ENCODE results near the gene ANO10.
"Not testable (repeated sequence)": the region's sequence is repeated elsewhere in the genome, so short reads cannot be mapped to it uniquely, and the experiment has no call there.

The ANO10 gene

DNA sequence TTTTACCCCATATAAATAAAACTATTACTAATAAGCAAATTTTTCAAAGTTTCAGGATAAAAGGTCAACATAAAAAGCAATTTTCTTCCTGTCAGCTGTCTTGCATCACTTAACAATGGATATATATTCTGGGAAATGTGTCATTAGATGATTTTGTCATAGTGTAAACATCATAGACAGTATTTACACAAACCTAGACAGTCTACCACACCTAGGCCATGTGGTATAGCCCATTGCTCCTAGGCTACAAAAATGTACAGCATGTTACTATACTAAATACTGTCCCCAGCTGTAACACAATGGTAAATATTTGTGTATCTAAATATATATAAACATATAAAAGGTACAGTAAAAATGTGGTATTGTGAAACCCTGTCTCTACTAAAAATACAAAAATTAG is 156.7 kb downstream of the ANO10 start:
- Histone ChIP-seq H3K4me1 (ENCODE audit: control insufficient read depth, insufficient read depth, low read length) (no peaks in the 10 kb centered on the region), H3K27ac (ENCODE audit: extremely low read depth, low read depth, low read length) (no peak overlapping the region), H3K4me3 (ENCODE audit: low read depth, low read length) (no peak overlapping the region), H3K9me3 (ENCODE audit: control insufficient read depth, insufficient read depth, low read depth, low read length) (no peaks in the 10 kb centered on the region), H3K36me3 (ENCODE audit: control insufficient read depth in 2 of 2, insufficient read depth in 1 of 2, low read length in 2 of 2) (no peaks in the 10 kb centered on the region)
- CTCF ChIA-PET, result no interaction called here
- TF ChIP-seq ZNF585B (tag by site-specific recombination; IDR thresholded peaks at IDR 0.05), result no peak
- TF ChIP-seq ZBTB20 (tag by site-specific recombination; IDR thresholded peaks at IDR 0.05), result no peak
- TF ChIP-seq ZNF843 (tag by site-specific recombination; IDR thresholded peaks at IDR 0.05), result no peak
- no peak for TF ChIP-seq ZNF791 (tag by site-specific recombination; IDR thresholded peaks at IDR 0.05)
- TF ChIP-seq, protein P1, sequence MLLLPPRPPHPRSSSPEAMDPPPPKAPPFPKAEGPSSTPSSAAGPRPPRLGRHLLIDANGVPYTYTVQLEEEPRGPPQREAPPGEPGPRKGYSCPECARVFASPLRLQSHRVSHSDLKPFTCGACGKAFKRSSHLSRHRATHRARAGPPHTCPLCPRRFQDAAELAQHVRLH (tag by site-specific recombination; IDR thresholded peaks at IDR 0.05), result no peak
- TF ChIP-seq ZBTB21 (tag by site-specific recombination; IDR thresholded peaks at IDR 0.05), result no peak
- TF ChIP-seq ZNF521 (tag by site-specific recombination; IDR thresholded peaks at IDR 0.05), result no peak
- TF ChIP-seq KLF1 (tag by site-specific recombination; IDR thresholded peaks at IDR 0.05), result no peak
- no peak for TF ChIP-seq ZNF114 (tag by site-specific recombination; IDR thresholded peaks at IDR 0.05)
- TF ChIP-seq, protein P2, sequence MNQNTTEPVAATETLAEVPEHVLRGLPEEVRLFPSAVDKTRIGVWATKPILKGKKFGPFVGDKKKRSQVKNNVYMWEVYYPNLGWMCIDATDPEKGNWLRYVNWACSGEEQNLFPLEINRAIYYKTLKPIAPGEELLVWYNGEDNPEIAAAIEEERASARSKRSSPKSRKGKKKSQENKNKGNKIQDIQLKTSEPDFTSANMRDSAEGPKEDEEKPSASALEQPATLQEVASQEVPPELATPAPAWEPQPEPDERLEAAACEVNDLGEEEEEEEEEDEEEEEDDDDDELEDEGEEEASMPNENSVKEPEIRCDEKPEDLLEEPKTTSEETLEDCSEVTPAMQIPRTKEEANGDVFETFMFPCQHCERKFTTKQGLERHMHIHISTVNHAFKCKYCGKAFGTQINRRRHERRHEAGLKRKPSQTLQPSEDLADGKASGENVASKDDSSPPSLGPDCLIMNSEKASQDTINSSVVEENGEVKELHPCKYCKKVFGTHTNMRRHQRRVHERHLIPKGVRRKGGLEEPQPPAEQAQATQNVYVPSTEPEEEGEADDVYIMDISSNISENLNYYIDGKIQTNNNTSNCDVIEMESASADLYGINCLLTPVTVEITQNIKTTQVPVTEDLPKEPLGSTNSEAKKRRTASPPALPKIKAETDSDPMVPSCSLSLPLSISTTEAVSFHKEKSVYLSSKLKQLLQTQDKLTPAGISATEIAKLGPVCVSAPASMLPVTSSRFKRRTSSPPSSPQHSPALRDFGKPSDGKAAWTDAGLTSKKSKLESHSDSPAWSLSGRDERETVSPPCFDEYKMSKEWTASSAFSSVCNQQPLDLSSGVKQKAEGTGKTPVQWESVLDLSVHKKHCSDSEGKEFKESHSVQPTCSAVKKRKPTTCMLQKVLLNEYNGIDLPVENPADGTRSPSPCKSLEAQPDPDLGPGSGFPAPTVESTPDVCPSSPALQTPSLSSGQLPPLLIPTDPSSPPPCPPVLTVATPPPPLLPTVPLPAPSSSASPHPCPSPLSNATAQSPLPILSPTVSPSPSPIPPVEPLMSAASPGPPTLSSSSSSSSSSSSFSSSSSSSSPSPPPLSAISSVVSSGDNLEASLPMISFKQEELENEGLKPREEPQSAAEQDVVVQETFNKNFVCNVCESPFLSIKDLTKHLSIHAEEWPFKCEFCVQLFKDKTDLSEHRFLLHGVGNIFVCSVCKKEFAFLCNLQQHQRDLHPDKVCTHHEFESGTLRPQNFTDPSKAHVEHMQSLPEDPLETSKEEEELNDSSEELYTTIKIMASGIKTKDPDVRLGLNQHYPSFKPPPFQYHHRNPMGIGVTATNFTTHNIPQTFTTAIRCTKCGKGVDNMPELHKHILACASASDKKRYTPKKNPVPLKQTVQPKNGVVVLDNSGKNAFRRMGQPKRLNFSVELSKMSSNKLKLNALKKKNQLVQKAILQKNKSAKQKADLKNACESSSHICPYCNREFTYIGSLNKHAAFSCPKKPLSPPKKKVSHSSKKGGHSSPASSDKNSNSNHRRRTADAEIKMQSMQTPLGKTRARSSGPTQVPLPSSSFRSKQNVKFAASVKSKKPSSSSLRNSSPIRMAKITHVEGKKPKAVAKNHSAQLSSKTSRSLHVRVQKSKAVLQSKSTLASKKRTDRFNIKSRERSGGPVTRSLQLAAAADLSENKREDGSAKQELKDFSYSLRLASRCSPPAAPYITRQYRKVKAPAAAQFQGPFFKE (tag by site-specific recombination; IDR thresholded peaks at IDR 0.05; ENCODE audit: borderline replicate concordance), result no peak
- TF ChIP-seq GFI1B (tag by site-specific recombination; IDR thresholded peaks at IDR 0.05), result no peak
- POLR2A ChIA-PET, result no interaction called here

DNA sequence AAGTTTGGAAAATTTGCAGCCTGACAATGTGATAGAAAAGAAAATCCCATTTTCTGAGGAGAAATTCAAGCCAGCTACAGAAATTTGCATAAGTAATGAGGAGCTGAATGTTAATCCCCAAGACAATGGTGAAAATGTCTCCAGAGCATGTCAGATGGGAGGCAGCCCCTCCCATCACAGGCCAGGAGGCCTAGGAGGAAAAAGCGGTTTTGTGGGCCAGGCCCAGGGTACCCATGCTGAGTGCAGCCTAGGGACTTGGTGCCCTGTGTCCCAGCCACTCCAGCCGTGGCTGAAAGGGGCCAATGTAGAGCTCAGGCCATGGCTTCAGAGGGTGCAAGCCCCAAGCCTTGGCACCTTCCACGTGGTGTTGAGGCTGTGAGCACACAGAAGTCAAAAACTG is 159.2 kb downstream of the ANO10 start:
- H3K36me3 ChIP-seq (ENCODE audit: control insufficient read depth in 2 of 2, insufficient read depth in 1 of 2, low read length in 2 of 2); H3K4me1 ChIP-seq (ENCODE audit: control insufficient read depth, insufficient read depth, low read length); POLR2A ChIA-PET; CTCF ChIA-PET; H3K27ac ChIP-seq (ENCODE audit: extremely low read depth, low read depth, low read length); H3K4me3 ChIP-seq (ENCODE audit: low read depth, low read length); H3K9me3 ChIP-seq (ENCODE audit: control insufficient read depth, insufficient read depth, low read depth, low read length): not testable (repeated sequence)
- TF ChIP-seq ZNF585B (tag by site-specific recombination; IDR thresholded peaks at IDR 0.05), result peak; percentile 75

DNA sequence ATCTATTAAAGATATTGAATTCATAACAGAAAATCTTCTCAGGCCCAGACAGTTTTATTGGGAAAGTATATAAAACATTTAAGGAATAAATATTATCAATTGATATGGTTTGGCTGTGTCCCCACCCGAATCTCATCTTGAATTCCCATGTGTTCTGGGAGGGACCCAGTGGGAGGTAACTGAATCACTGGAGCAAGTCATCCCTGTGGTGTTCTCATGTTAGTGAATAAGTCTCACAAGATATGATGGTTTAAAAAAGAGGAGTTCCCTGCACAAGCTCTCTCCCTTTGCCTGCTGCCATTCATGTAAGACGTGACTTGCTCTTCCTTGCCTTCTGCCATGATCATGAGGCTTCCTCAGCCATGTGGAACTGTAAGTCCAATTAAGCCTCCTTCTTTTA is 160.5 kb downstream of the ANO10 start:
- Histone ChIP-seq H3K36me3 (ENCODE audit: control insufficient read depth in 2 of 2, insufficient read depth in 1 of 2, low read length in 2 of 2) (no peaks in the 10 kb centered on the region), H3K4me3 (ENCODE audit: low read depth, low read length) (no peak overlapping the region), H3K27ac (ENCODE audit: extremely low read depth, low read depth, low read length) (no peak overlapping the region), H3K4me1 (ENCODE audit: control insufficient read depth, insufficient read depth, low read length) (no peaks in the 10 kb centered on the region), H3K9me3 (ENCODE audit: control insufficient read depth, insufficient read depth, low read depth, low read length) (no peaks in the 10 kb centered on the region)
- ChIA-PET CTCF (no interaction called here), POLR2A (no interaction called here)
- TF ChIP-seq ZNF239 (tag by site-specific recombination; IDR thresholded peaks at IDR 0.05), result no peak
- no peak for TF ChIP-seq ZNF423 (tag by site-specific recombination; IDR thresholded peaks at IDR 0.05)
- TF ChIP-seq SP2 (tag by site-specific recombination; IDR thresholded peaks at IDR 0.05), result no peak
- TF ChIP-seq ZBTB7A (tag by site-specific recombination; IDR thresholded peaks at IDR 0.05; ENCODE audit: low read depth), result no peak

DNA sequence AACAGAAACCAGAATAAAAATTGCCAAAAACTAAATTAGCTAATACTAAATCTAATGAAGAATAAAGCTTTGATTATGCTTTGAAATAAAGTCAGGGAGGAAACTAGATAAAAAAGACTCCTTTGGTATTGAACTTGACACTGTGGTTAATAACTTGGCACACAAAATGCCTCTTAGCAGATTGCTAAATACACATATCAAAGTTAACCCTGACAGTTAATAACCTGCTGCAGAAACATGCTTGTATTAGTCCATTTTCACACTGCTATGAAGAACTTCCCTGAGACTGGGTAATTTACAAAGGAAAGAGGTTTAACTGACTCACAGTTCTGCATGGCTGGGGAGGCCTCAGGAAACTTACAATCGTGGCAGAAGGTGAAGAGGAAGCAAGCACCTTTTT is 164.8 kb downstream of the ANO10 start:
- H3K9me3 ChIP-seq (ENCODE audit: control insufficient read depth, insufficient read depth, low read depth, low read length); H3K27ac ChIP-seq (ENCODE audit: extremely low read depth, low read depth, low read length); CTCF ChIA-PET; POLR2A ChIA-PET; H3K36me3 ChIP-seq (ENCODE audit: control insufficient read depth in 2 of 2, insufficient read depth in 1 of 2, low read length in 2 of 2); H3K4me3 ChIP-seq (ENCODE audit: low read depth, low read length); H3K4me1 ChIP-seq (ENCODE audit: control insufficient read depth, insufficient read depth, low read length): not testable (repeated sequence)
